ENCODE results near the gene HMGN1. TPM values are rescaled to one million over a fixed set of nuclear protein-coding genes. Genes with fewer than 3 reads are reported as not detected.
"Not testable (repeated sequence)": the region's sequence is repeated elsewhere in the genome, so short reads cannot be mapped to it uniquely, and the experiment has no call there.

HMGN1 gene
- polyA plus RNA-seq, 1 donor from 2014 or later: 283 TPM

GRCh38 chr21:39379986-39380891 lies 31.4 kb upstream of the HMGN1 start:
- peak overlapping the region; percentile 90 to 98 (median 95) for H3K4me3 Mint-ChIP-seq
- H3K27me3 Mint-ChIP-seq: no peaks in the 10 kb centered on the region
- H3K9me3 Mint-ChIP-seq: no peaks in the 10 kb centered on the region
- peaks cover 3% of the 10 kb centered on the region for H3K36me3 Mint-ChIP-seq
- H3K27ac Mint-ChIP-seq: peak overlapping the region; percentile 79 to 90 (median 81)
- H3K4me1 Mint-ChIP-seq: peaks cover 15 to 22% (median 15%) of the 10 kb centered on the region in 3 donors

- H3K36me3 Mint-ChIP-seq: peaks cover 3% of the 10 kb centered on the region
- peaks cover 12 to 22% (median 16%) of the 10 kb centered on the region in 3 donors for H3K4me1 Mint-ChIP-seq
- H3K27ac Mint-ChIP-seq: peak overlapping the region in 1 of 3 donors; percentile 39
- H3K27me3 Mint-ChIP-seq: peaks cover 2% of the 10 kb centered on the region
- H3K9me3 Mint-ChIP-seq: no peaks in the 10 kb centered on the region
- H3K4me3 Mint-ChIP-seq: peak overlapping the region in 1 of 4 donors; percentile 22
Measured at GRCh38 chr21:39377444-39378050, 28.7 kb upstream of the HMGN1 start.

- Mint-ChIP-seq H3K4me3 (no peak overlapping the region), H3K27me3 (peaks cover 2% of the 10 kb centered on the region), H3K36me3 (no peaks in the 10 kb centered on the region), H3K4me1 (peaks cover 2 to 9% (median 8%) of the 10 kb centered on the region in 3 donors), H3K9me3 (no peaks in the 10 kb centered on the region), H3K27ac (no peak overlapping the region)
Measured at GRCh38 chr21:39375446-39375845, 26.6 kb upstream of the HMGN1 start.

- Mint-ChIP-seq H3K36me3 (no peaks in the 10 kb centered on the region), H3K9me3 (no peaks in the 10 kb centered on the region), H3K27ac (peak overlapping the region in 1 of 3 donors; percentile 82), H3K4me3 (no peak overlapping the region), H3K4me1 (peaks cover under 1 to 9% (median 3%) of the 10 kb centered on the region in 3 donors), H3K27me3 (peaks cover 2% of the 10 kb centered on the region)
Measured at GRCh38 chr21:39374046-39374445, 25.2 kb upstream of the HMGN1 start.

- Mint-ChIP-seq H3K27ac (no peak overlapping the region), H3K4me3 (peak overlapping the region in 1 of 4 donors; percentile 9), H3K9me3 (no peaks in the 10 kb centered on the region), H3K27me3 (peaks cover 2% of the 10 kb centered on the region), H3K36me3 (no peaks in the 10 kb centered on the region), H3K4me1 (peaks cover 0 to 9% (median 3%) of the 10 kb centered on the region in 3 donors)
Measured at GRCh38 chr21:39373634-39374033, 24.7 kb upstream of the HMGN1 start.

- not testable (repeated sequence) for H3K27ac Mint-ChIP-seq
Measured at GRCh38 chr21:39369896-39370288, 21.0 kb upstream of the HMGN1 start.

GRCh38 chr21:39367783-39368182 lies 18.9 kb upstream of the HMGN1 start:
- peaks cover 0 to 4% (median 0%) of the 10 kb centered on the region in 3 donors for H3K4me1 Mint-ChIP-seq
- no peak overlapping the region for H3K27ac Mint-ChIP-seq
- H3K4me3 Mint-ChIP-seq: no peak overlapping the region
- no peaks in the 10 kb centered on the region for H3K36me3 Mint-ChIP-seq
- no peaks in the 10 kb centered on the region for H3K27me3 Mint-ChIP-seq
- peaks cover 0 to 3% (median 0%) of the 10 kb centered on the region in 3 donors for H3K9me3 Mint-ChIP-seq

More at GRCh38 chr21:39369896-39370288, 21.0 kb upstream of the HMGN1 start:
- not testable (repeated sequence) for H3K4me3 Mint-ChIP-seq, H3K36me3 Mint-ChIP-seq, H3K27me3 Mint-ChIP-seq, H3K9me3 Mint-ChIP-seq, H3K4me1 Mint-ChIP-seq

- Mint-ChIP-seq H3K4me3 (no peak overlapping the region), H3K9me3 (peaks cover 0 to 3% (median 0%) of the 10 kb centered on the region in 3 donors), H3K27ac (no peak overlapping the region), H3K36me3 (no peaks in the 10 kb centered on the region), H3K4me1 (peaks cover 0 to 4% (median 1%) of the 10 kb centered on the region in 3 donors), H3K27me3 (peaks cover 9% of the 10 kb centered on the region)
Measured at GRCh38 chr21:39366563-39366962, 17.7 kb upstream of the HMGN1 start.

- peaks cover 0 to 1% (median 0%) of the 10 kb centered on the region in 3 donors for H3K4me1 Mint-ChIP-seq
- H3K9me3 Mint-ChIP-seq: peaks cover 0 to 3% (median 0%) of the 10 kb centered on the region in 3 donors
- H3K27me3 Mint-ChIP-seq: peaks cover 9% of the 10 kb centered on the region
- H3K27ac Mint-ChIP-seq: no peak overlapping the region
- no peaks in the 10 kb centered on the region for H3K36me3 Mint-ChIP-seq
- H3K4me3 Mint-ChIP-seq: no peak overlapping the region
Measured at GRCh38 chr21:39364949-39365348, 16.1 kb upstream of the HMGN1 start.

- Mint-ChIP-seq H3K4me1 (peaks cover 0 to 1% (median 0%) of the 10 kb centered on the region in 3 donors), H3K27me3 (peaks cover 9% of the 10 kb centered on the region), H3K9me3 (peaks cover 0 to 3% (median 0%) of the 10 kb centered on the region in 3 donors), H3K4me3 (no peak overlapping the region), H3K27ac (no peak overlapping the region), H3K36me3 (no peaks in the 10 kb centered on the region)
Measured at GRCh38 chr21:39363607-39364555, 15.0 kb upstream of the HMGN1 start.

GRCh38 chr21:39362733-39363132 lies 13.8 kb upstream of the HMGN1 start:
- no peak overlapping the region for H3K27ac Mint-ChIP-seq
- peaks cover 0 to 3% (median 0%) of the 10 kb centered on the region in 3 donors for H3K9me3 Mint-ChIP-seq
- H3K4me1 Mint-ChIP-seq: peaks cover 0 to 1% (median 0%) of the 10 kb centered on the region in 3 donors

GRCh38 chr21:39359382-39359781 lies 10.5 kb upstream of the HMGN1 start:
- H3K36me3 Mint-ChIP-seq: no peaks in the 10 kb centered on the region
- no peak overlapping the region for H3K4me3 Mint-ChIP-seq
- H3K9me3 Mint-ChIP-seq: no peaks in the 10 kb centered on the region
- peaks cover 9% of the 10 kb centered on the region for H3K27me3 Mint-ChIP-seq
- no peak overlapping the region for H3K27ac Mint-ChIP-seq
- peaks cover 0 to 1% (median 0%) of the 10 kb centered on the region in 3 donors for H3K4me1 Mint-ChIP-seq

More at GRCh38 chr21:39362733-39363132, 13.8 kb upstream of the HMGN1 start:
- Mint-ChIP-seq H3K27me3 (peaks cover 9% of the 10 kb centered on the region), H3K36me3 (no peaks in the 10 kb centered on the region), H3K4me3 (no peak overlapping the region)

- Mint-ChIP-seq H3K36me3 (no peaks in the 10 kb centered on the region), H3K9me3 (peaks cover 0 to 3% (median 0%) of the 10 kb centered on the region in 3 donors), H3K4me3 (no peak overlapping the region), H3K27me3 (peaks cover 5% of the 10 kb centered on the region), H3K4me1 (peaks cover 2 to 8% (median 6%) of the 10 kb centered on the region in 3 donors), H3K27ac (no peak overlapping the region)
Measured at GRCh38 chr21:39353295-39353694, 4.4 kb upstream of the HMGN1 start.

Data from IgD-negative memory B cell (primary cell).